HL-60 (cell line): ENCODE data around the gene USP36.

Source experiments
- DNase-seq, 2 experiments: peaks; one replicate each; pipeline ENCODE4 v3.0.0-alpha.2; 2010 to 2020; ENCODE audit warnings: low read depth in 1 of 2, low spot score in 1 of 2
- H3K27ac ChIP-seq: fragments of 250-450 bp; sonication (Bioruptor Pico); replicated peaks from 2 replicates; pipeline ENCODE4 v1.5.1; 2020; ENCODE audit warnings: mild to moderate bottlenecking, moderate library complexity
- H3K27me3 ChIP-seq: fragments of 250-450 bp; sonication (Bioruptor Pico); 2 replicates; pipeline ENCODE4 v1.5.1; 2021; ENCODE audit warnings: mild to moderate bottlenecking, moderate library complexity; ENCODE audit not compliant: insufficient read depth, poor library complexity, severe bottlenecking
- H3K4me3 ChIP-seq: replicated peaks from 2 replicates; pipeline ENCODE4 v1.5.1; 2011; ENCODE audit warnings: mild to moderate bottlenecking, control low read depth, low read length; ENCODE audit not compliant: insufficient read depth
- CTCF ChIP-seq: IDR thresholded peaks from one replicate; pipeline ENCODE4 v1.5.1; 2011; ENCODE audit warnings: low read length, control low read depth, inconsistent platforms; ENCODE audit not compliant: insufficient read depth
- GABPA ChIP-seq: IDR thresholded peaks from 2 replicates; pipeline ENCODE4 v1.6.1; 2012; ENCODE audit warnings: low read depth
- POLR2AphosphoS5 ChIP-seq: IDR thresholded peaks from 2 replicates; pipeline ENCODE4 v1.6.1; 2012; ENCODE audit warnings: low read depth
- SPI1 ChIP-seq: IDR thresholded peaks from 2 replicates; pipeline ENCODE4 v1.6.1; 2012; ENCODE audit warnings: low read depth, mild to moderate bottlenecking, borderline replicate concordance
- TF ChIP-seq, protein P1 (sequence below): IDR thresholded peaks from 2 replicates; pipeline ENCODE4 v1.6.1; 2012; ENCODE audit warnings: low read depth; ENCODE audit not compliant: insufficient replicate concordance

USP36 gene

GRCh38 chr17:78804777-78805176 lies 35.8 kb downstream of the USP36 start:
- no peak overlapping the region for H3K27ac ChIP-seq
- TF ChIP-seq CTCF (no peak), POLR2AphosphoS5 (no peak)
- TF ChIP-seq, protein P1, sequence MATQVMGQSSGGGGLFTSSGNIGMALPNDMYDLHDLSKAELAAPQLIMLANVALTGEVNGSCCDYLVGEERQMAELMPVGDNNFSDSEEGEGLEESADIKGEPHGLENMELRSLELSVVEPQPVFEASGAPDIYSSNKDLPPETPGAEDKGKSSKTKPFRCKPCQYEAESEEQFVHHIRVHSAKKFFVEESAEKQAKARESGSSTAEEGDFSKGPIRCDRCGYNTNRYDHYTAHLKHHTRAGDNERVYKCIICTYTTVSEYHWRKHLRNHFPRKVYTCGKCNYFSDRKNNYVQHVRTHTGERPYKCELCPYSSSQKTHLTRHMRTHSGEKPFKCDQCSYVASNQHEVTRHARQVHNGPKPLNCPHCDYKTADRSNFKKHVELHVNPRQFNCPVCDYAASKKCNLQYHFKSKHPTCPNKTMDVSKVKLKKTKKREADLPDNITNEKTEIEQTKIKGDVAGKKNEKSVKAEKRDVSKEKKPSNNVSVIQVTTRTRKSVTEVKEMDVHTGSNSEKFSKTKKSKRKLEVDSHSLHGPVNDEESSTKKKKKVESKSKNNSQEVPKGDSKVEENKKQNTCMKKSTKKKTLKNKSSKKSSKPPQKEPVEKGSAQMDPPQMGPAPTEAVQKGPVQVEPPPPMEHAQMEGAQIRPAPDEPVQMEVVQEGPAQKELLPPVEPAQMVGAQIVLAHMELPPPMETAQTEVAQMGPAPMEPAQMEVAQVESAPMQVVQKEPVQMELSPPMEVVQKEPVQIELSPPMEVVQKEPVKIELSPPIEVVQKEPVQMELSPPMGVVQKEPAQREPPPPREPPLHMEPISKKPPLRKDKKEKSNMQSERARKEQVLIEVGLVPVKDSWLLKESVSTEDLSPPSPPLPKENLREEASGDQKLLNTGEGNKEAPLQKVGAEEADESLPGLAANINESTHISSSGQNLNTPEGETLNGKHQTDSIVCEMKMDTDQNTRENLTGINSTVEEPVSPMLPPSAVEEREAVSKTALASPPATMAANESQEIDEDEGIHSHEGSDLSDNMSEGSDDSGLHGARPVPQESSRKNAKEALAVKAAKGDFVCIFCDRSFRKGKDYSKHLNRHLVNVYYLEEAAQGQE = no peak
- no peak for DNase-seq
- no peaks in the 10 kb centered on the region for H3K27me3 ChIP-seq
- no peak overlapping the region for H3K4me3 ChIP-seq

DNA sequence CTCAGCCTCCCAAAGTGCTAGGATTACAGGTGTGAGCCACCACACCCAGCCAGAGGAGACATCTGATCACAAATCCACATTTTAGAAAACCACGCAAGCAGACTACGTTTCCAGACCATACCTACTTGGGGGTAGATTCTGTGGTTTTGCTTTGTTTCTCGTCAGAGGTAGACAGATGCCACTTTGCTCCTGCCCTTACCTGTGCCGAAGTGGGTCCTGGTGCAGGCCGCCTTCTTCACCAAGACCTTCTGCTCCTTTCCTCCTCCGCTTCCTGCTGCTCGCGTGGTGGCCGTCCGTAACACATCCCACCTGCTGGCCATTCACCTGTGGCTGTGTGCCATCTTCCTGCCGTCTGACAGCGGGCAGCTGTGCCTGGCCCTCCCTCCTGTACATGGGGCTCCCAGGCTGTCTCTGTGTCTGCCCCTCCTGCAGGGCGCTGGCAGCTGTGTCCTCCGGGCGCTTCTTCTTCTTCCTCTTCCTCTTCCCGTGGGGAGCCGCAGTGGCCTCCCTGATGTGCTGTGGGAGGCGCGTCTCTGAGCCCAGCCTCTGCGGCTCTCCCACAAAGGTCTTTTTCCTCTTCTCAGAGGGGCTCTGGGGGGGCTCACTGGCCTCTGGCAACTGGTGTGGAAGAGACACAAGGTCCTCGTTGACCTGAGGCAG lies 37.3 kb downstream of the USP36 start:
- H3K27ac ChIP-seq = 0 out of 2 replicates have a peak overlapping the region, but pooled peaks have one; percentile 19
- peak in 1 of 2 experiments; percentile 75 for DNase-seq
- no peak overlapping the region for H3K4me3 ChIP-seq

GRCh38 chr17:78802459-78802858 lies 38.2 kb downstream of the USP36 start:
- Histone ChIP-seq H3K4me3 (no peak overlapping the region), H3K27ac (no peak overlapping the region), H3K27me3 (no peaks in the 10 kb centered on the region)
- TF ChIP-seq, protein P1 = no peak
- DNase-seq = no peak

More for the DNA sequence above, 37.3 kb downstream of the USP36 start:
- H3K27me3 ChIP-seq = no peaks in the 10 kb centered on the region
- TF ChIP-seq POLR2AphosphoS5 (peak; percentile 26; the same call in 1 of the 2 replicates), CTCF (no peak), SPI1 (peak; percentile 66; the same call in 1 of the 2 replicates)

- TF ChIP-seq SPI1 = no peak
- TF ChIP-seq GABPA = no peak
- TF ChIP-seq CTCF = no peak
- TF ChIP-seq POLR2AphosphoS5 = no peak
- TF ChIP-seq, protein P1 = no peak
- no peak overlapping the region for H3K27ac ChIP-seq
- no peaks in the 10 kb centered on the region for H3K27me3 ChIP-seq
- H3K4me3 ChIP-seq = no peak overlapping the region
- DNase-seq = no peak
These were observed 38.6 kb downstream of the USP36 start for GRCh38 chr17:78802008-78802407.
